Right atrium auricular region (tissue), 2 donors: ENCODE measurements around the gene INSRR. TPM values are rescaled to one million over a fixed set of nuclear protein-coding genes. Genes with fewer than 3 reads are reported as not detected.

ENCODE experiments used
- DNase-seq: peaks from one replicate; pipeline ENCODE4 v3.0.0-alpha.2; 2019; ENCODE audit warnings: low spot score
- H3K27ac ChIP-seq, 2 donors: fragments of 200-600 bp; sonication (generic); 1 replicate in 1 of 2; 2 replicates in 1 of 2; pipeline ENCODE4 v1.5.1; 2016 to 2019
- H3K27me3 ChIP-seq, 2 donors: fragments of 200-600 bp; sonication (generic); one replicate each; pipeline versions ENCODE4 v1.5.1 to v1.6.0; 2017 to 2019
- H3K36me3 ChIP-seq: fragments of 200-600 bp; sonication (generic); one replicate; pipeline ENCODE4 v1.5.1; 2016
- H3K4me1 ChIP-seq, 2 donors: fragments of 200-600 bp; sonication (generic); one replicate each; pipeline versions ENCODE4 v1.5.1 to v1.6.0; 2017 to 2019
- H3K4me3 ChIP-seq, 2 donors: fragments of 200-600 bp; sonication (generic); 1 replicate in 1 of 2; 2 replicates in 1 of 2; pipeline ENCODE4 v1.5.1; 2017 to 2019; ENCODE audit warnings: mild to moderate bottlenecking in 1 of 2, moderate library complexity in 1 of 2
- H3K9me3 ChIP-seq, 2 donors: fragments of 200-600 bp; sonication (generic); one replicate each; pipeline ENCODE4 v1.5.1; 2019
- CTCF ChIP-seq, 2 donors: fragments of 200-600 bp; sonication (generic); IDR thresholded peaks; one replicate each; pipeline ENCODE4 v1.5.1; 2019; ENCODE audit warnings: antibody characterized with exemption in 2 of 2
- total RNA-seq, 2 donors: library from RNA; depleted of rRNA; stranded (reverse); fragments of >200 nt; gene quantifications; one replicate each; pipeline ENCODE4 v1.1.0, GENCODE V29; 2016

Gene INSRR
- total RNA-seq, 2 donors from 2014 or later: not detected

- Histone ChIP-seq H3K27me3 (no peaks in the 10 kb centered on the region), H3K4me1 (no peaks in the 10 kb centered on the region), H3K9me3 (no peaks in the 10 kb centered on the region), H3K4me3 (no peak overlapping the region), H3K36me3 (no peaks in the 10 kb centered on the region), H3K27ac (no peak overlapping the region)
- TF ChIP-seq CTCF (IDR thresholded peaks at IDR 0.05): no peak
- no peak for DNase-seq
Observed at GRCh38 chr1:156874572-156875340, 15.8 kb upstream of the INSRR start.

- no peak overlapping the region for H3K4me3 ChIP-seq
- no peak for TF ChIP-seq CTCF (IDR thresholded peaks at IDR 0.05)
- H3K4me1 ChIP-seq: no peaks in the 10 kb centered on the region
- no peaks in the 10 kb centered on the region for H3K27me3 ChIP-seq
- DNase-seq: no peak
- H3K9me3 ChIP-seq: no peaks in the 10 kb centered on the region
- H3K36me3 ChIP-seq: no peaks in the 10 kb centered on the region
- no peak overlapping the region for H3K27ac ChIP-seq
Observed at GRCh38 chr1:156874142-156874541, 15.2 kb upstream of the INSRR start.

GRCh38 chr1:156873659-156874058 is 14.7 kb upstream of the INSRR start:
- no peaks in the 10 kb centered on the region for H3K36me3 ChIP-seq
- no peaks in the 10 kb centered on the region for H3K4me1 ChIP-seq
- no peaks in the 10 kb centered on the region for H3K9me3 ChIP-seq
- TF ChIP-seq CTCF (IDR thresholded peaks at IDR 0.05): no peak
- H3K27me3 ChIP-seq: no peaks in the 10 kb centered on the region
- H3K4me3 ChIP-seq: no peak overlapping the region
- H3K27ac ChIP-seq: no peak overlapping the region
- no peak for DNase-seq

- Histone ChIP-seq H3K27me3 (no peaks in the 10 kb centered on the region), H3K4me3 (no peak overlapping the region), H3K36me3 (no peaks in the 10 kb centered on the region), H3K9me3 (no peaks in the 10 kb centered on the region), H3K27ac (no peak overlapping the region), H3K4me1 (no peaks in the 10 kb centered on the region)
- DNase-seq: no peak
- TF ChIP-seq CTCF (IDR thresholded peaks at IDR 0.05): no peak
Observed at GRCh38 chr1:156869455-156869854, 10.5 kb upstream of the INSRR start.

- no peak for TF ChIP-seq CTCF (IDR thresholded peaks at IDR 0.05)
- H3K36me3 ChIP-seq: no peaks in the 10 kb centered on the region
- no peak overlapping the region for H3K4me3 ChIP-seq
- H3K27ac ChIP-seq: no peak overlapping the region
- no peaks in the 10 kb centered on the region for H3K9me3 ChIP-seq
- no peaks in the 10 kb centered on the region for H3K4me1 ChIP-seq
- H3K27me3 ChIP-seq: no peaks in the 10 kb centered on the region
- no peak for DNase-seq
Observed at GRCh38 chr1:156868341-156868740, 9.4 kb upstream of the INSRR start.
